C4-2B (cell line): Measurements from ENCODE around the gene IL22.

Source experiments
- H3K27ac ChIP-seq: fragments of 450-650 bp; 2 replicates; pipeline ENCODE4 v1.5.1; 2017
- ZFX ChIP-seq: fragments of 450-650 bp; IDR thresholded peaks from 2 replicates; pipeline ENCODE4 v1.6.1; 2017
- TF ChIP-seq, protein P1 (sequence below): fragments of 450-650 bp; conservative IDR thresholded peaks from 2 replicates; pipeline ENCODE4 v1.5.1; 2017; ENCODE audit warnings: mild to moderate bottlenecking

The IL22 gene

DNA sequence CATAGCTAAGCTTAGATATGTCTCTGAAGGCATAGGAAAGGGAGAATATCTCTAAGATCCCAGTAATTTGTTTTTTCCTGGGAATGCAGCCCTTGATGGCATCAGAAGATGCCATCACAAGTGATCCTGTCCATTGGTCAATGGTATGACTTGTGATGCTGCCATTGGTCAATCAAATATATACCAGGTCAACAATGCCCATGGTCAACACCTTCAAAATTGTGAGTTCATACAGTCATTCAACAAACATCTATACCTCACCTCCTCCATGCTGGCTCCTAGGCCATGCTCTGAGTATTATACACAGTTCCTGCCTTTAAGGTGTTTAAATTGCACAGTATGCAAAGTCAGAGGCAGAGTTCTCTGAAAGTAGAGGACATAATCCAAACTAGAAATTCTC, 19.3 kb upstream of the IL22 start:
- no peak overlapping the region for H3K27ac ChIP-seq
- TF ChIP-seq, protein P1, sequence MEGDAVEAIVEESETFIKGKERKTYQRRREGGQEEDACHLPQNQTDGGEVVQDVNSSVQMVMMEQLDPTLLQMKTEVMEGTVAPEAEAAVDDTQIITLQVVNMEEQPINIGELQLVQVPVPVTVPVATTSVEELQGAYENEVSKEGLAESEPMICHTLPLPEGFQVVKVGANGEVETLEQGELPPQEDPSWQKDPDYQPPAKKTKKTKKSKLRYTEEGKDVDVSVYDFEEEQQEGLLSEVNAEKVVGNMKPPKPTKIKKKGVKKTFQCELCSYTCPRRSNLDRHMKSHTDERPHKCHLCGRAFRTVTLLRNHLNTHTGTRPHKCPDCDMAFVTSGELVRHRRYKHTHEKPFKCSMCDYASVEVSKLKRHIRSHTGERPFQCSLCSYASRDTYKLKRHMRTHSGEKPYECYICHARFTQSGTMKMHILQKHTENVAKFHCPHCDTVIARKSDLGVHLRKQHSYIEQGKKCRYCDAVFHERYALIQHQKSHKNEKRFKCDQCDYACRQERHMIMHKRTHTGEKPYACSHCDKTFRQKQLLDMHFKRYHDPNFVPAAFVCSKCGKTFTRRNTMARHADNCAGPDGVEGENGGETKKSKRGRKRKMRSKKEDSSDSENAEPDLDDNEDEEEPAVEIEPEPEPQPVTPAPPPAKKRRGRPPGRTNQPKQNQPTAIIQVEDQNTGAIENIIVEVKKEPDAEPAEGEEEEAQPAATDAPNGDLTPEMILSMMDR = no peak
- TF ChIP-seq ZFX = no peak

- no peak for TF ChIP-seq ZFX
- TF ChIP-seq, protein P1 = no peak
- no peak overlapping the region for H3K27ac ChIP-seq
Observed at GRCh38 chr12:68271346-68271745, 17.9 kb upstream of the IL22 start.

DNA sequence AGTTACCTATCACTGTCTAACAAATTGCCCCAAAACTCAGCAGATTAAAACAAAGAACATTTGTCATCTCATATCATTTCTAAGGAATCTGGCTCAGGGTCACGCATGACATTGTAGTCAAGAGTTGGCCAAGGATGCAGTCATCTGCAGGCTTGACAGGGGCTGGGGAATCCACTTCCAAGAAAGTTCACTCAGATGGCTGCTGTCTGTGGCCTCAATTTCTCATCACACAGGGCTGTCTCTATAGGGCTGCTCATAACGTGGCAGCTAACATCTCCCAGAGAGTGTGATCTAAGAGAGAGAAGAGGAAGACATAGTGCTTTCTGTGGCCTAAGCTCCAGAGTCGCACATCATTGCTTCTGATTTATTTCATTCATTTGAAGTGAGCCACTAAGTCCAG, 17.0 kb upstream of the IL22 start:
- no peak overlapping the region for H3K27ac ChIP-seq
- TF ChIP-seq ZFX = no peak
- TF ChIP-seq, protein P1 = no peak

DNA sequence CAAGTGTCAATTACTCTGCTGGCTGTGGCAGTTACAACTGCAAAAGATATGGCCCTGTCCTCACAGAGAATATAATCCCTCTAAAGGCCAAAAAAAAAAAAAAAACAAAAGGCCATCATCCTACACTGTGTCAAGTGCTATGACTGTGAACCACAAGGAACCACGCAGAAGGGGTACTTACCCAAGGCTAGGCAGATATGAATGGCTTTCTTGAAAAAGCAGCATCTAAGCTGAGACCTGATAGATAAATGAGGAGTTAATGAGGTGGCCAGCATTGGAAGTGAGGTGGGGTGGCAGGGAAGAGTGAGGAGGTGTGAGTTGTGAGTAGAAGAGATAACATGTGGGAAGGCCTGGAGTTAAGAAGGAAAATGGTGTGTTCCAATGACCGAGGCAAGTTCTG, 16.4 kb upstream of the IL22 start:
- TF ChIP-seq, protein P1 = no peak
- no peak for TF ChIP-seq ZFX
- H3K27ac ChIP-seq = no peak overlapping the region

- TF ChIP-seq, protein P1 = no peak
- no peak for TF ChIP-seq ZFX
- H3K27ac ChIP-seq = no peak overlapping the region
Observed at GRCh38 chr12:68268967-68269366, 15.6 kb upstream of the IL22 start.

DNA sequence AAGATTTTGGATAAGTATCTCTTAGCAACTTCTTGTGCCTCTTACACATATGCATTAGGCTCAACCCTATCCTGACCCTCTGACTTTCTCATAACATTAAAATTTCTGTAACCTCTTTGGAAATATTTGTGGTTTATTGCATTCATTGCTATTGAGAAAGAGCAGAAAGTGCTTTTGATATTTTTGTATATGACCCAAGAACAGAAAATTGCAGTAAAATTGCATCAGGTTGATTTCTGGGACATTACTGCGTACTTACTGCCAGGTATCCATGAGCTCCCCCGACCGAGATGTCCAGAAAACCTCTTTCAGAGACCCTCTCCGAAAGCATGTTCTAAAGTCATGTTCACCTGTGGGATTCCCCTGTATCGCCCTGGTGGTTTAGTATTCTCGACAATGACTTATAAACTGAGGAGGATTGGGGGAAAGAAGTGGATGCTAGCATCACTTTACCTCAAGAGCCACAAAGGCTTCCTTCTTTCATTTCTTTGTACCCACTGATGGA, 14.5 kb upstream of the IL22 start:
- TF ChIP-seq, protein P1 = no peak
- no peak overlapping the region for H3K27ac ChIP-seq

GRCh38 chr12:68264857-68265256, 11.5 kb upstream of the IL22 start:
- no peak for TF ChIP-seq ZFX
- TF ChIP-seq, protein P1 = no peak
- no peak overlapping the region for H3K27ac ChIP-seq
